8988T (cell line): ENCODE measurements around the gene DNAH11.
"Not testable (repeated sequence)": the region's sequence is repeated elsewhere in the genome, so short reads cannot be mapped to it uniquely, and the experiment has no call there.

Experiments used
- DNase-seq: peaks from one replicate; pipeline ENCODE4 v3.0.0; 2011

Gene DNAH11

GRCh38 chr7:21542891-21543527, at the start of gene DNAH11:
TSS of gene DNAH11 (plus strand) at chr7:21543039. CDS start at chr7:21543246, 207 bp downstream.
- peak; percentile 34 for DNase-seq

GRCh38 chr7:21495731-21496130, 47.1 kb upstream of the DNAH11 start:
- DNase-seq, result no peak

GRCh38 chr7:21497072-21497471, 45.8 kb upstream of the DNAH11 start:
- no peak for DNase-seq

- no peak for DNase-seq
Observed at GRCh38 chr7:21500117-21500832, 42.6 kb upstream of the DNAH11 start.

GRCh38 chr7:21504021-21504420, 38.8 kb upstream of the DNAH11 start:
- DNase-seq, result no peak

GRCh38 chr7:21507627-21508343, 35.1 kb upstream of the DNAH11 start:
- no peak for DNase-seq

GRCh38 chr7:21508538-21508937, 34.3 kb upstream of the DNAH11 start:
- DNase-seq, result no peak

- DNase-seq, result no peak
Observed at GRCh38 chr7:21514062-21514461, 28.8 kb upstream of the DNAH11 start.

GRCh38 chr7:21524680-21525079, 18.2 kb upstream of the DNAH11 start:
- no peak for DNase-seq

- DNase-seq, result no peak
Observed at GRCh38 chr7:21526007-21526406, 16.8 kb upstream of the DNAH11 start.

GRCh38 chr7:21526448-21526847, 16.4 kb upstream of the DNAH11 start:
- DNase-seq, result no peak

- DNase-seq, result not testable (repeated sequence)
Observed at GRCh38 chr7:21532485-21532884, 10.4 kb upstream of the DNAH11 start.

GRCh38 chr7:21533646-21534045, 9.2 kb upstream of the DNAH11 start:
- DNase-seq, result not testable (repeated sequence)

- DNase-seq, result not testable (repeated sequence)
Observed at GRCh38 chr7:21536445-21537118, 6.3 kb upstream of the DNAH11 start.

GRCh38 chr7:21538936-21539495, 3.8 kb upstream of the DNAH11 start:
- no peak for DNase-seq

GRCh38 chr7:21543528-21544302, 876 bp downstream of the DNAH11 start:
- no peak for DNase-seq

- no peak for DNase-seq
Observed at GRCh38 chr7:21544303-21544656, 1.4 kb downstream of the DNAH11 start.

- DNase-seq, result no peak
Observed at GRCh38 chr7:21544715-21545114, 1.9 kb downstream of the DNAH11 start.

- DNase-seq, result no peak
Observed at GRCh38 chr7:21547501-21547900, 4.7 kb downstream of the DNAH11 start.

- DNase-seq, result no peak
Observed at GRCh38 chr7:21548491-21548890, 5.7 kb downstream of the DNAH11 start.

GRCh38 chr7:21550076-21550475, 7.2 kb downstream of the DNAH11 start:
- DNase-seq, result no peak

GRCh38 chr7:21550821-21551531, 8.1 kb downstream of the DNAH11 start:
- DNase-seq, result no peak
